Cardiac muscle cell (in vitro differentiated cells and primary cell): Measurements from ENCODE around the gene PCK2. TPM values are rescaled to one million over a fixed set of nuclear protein-coding genes. Genes with fewer than 3 reads are reported as not detected.
A peak's percentile ranks its signal among the peaks of the same experiment; 100 is the strongest.

ENCODE experiments used
- DNase-seq, 2 donors: peaks; one replicate each; pipeline versions ENCODE4 v3.0.0 to v3.0.0-alpha.2; 2010 to 2017; ENCODE audit warnings: low read depth in 1 of 2, low spot score in 1 of 2
- H3K27ac ChIP-seq: fragments of 200-600 bp; sonication (generic); 2 replicates; pipeline ENCODE4 v1.5.1; 2016
- H3K27me3 ChIP-seq: fragments of 200-600 bp; sonication (generic); 2 replicates; pipeline ENCODE4 v1.6.0; 2016; ENCODE audit warnings: control low read depth
- H3K36me3 ChIP-seq: fragments of 200-600 bp; sonication (generic); 2 replicates; pipeline ENCODE4 v1.5.1; 2016; ENCODE audit warnings: control low read depth
- H3K4me1 ChIP-seq: fragments of 200-600 bp; sonication (generic); 2 replicates; pipeline ENCODE4 v1.8.1; 2017; ENCODE audit warnings: low read depth, mild to moderate bottlenecking, mixed run types
- H3K4me3 ChIP-seq: fragments of 200-600 bp; sonication (generic); 2 replicates; pipeline ENCODE4 v1.5.1; 2016; ENCODE audit warnings: mild to moderate bottlenecking
- H3K9me3 ChIP-seq: fragments of 200-600 bp; sonication (generic); 2 replicates; pipeline ENCODE4 v1.5.1; 2017; ENCODE audit warnings: low read depth, mild to moderate bottlenecking, control low read depth
- CTCF ChIP-seq: IDR thresholded peaks from 2 replicates; pipeline ENCODE4 v1.5.1; 2012; ENCODE audit warnings: low read depth, mild to moderate bottlenecking, low read length
- polyA plus RNA-seq: library from polyadenylated mRNA; unstranded; fragments of >200 nt; fragmentation: Nextera tagmentation; extraction: Ambion mirVana; gene quantifications from 2 replicates; pipeline ENCODE4 v1.2.1, GENCODE V29; 2016
- total RNA-seq: library from RNA; depleted of rRNA; stranded (reverse); fragments of >200 nt; gene quantifications from 2 replicates; pipeline ENCODE4 v1.2.3, GENCODE V29; 2016

The PCK2 gene
- total and polyA plus RNA-seq, 2 experiments from 2014 or later, result 12.2 to 18.9 TPM

GRCh38 chr14:24092505-24093206 is 1.5 kb upstream of the PCK2 start:
- H3K36me3 ChIP-seq, result no peaks in the 10 kb centered on the region
- no peaks in the 10 kb centered on the region for H3K9me3 ChIP-seq
- peaks cover 7% of the 10 kb centered on the region for H3K4me1 ChIP-seq
- H3K27me3 ChIP-seq, result no peaks in the 10 kb centered on the region
- no peak for TF ChIP-seq CTCF
- peak in 1 of 2 donors; percentile 8 for DNase-seq
- no peak overlapping the region for H3K27ac ChIP-seq
- no peak overlapping the region for H3K4me3 ChIP-seq

- no peak for TF ChIP-seq CTCF
- peak overlapping the region; percentile 45 for H3K4me3 ChIP-seq
- no peaks in the 10 kb centered on the region for H3K9me3 ChIP-seq
- H3K4me1 ChIP-seq, result peaks cover 7% of the 10 kb centered on the region
- DNase-seq, result no peak
- H3K27ac ChIP-seq, result no peak overlapping the region
- no peaks in the 10 kb centered on the region for H3K27me3 ChIP-seq
- no peaks in the 10 kb centered on the region for H3K36me3 ChIP-seq
Measured at GRCh38 chr14:24093207-24093900, 757 bp upstream of the PCK2 start.

GRCh38 chr14:24094841-24095270 is 745 bp downstream of the PCK2 start:
- DNase-seq, result peak in 1 of 2 donors; percentile 16
- TF ChIP-seq CTCF, result no peak
- H3K27ac ChIP-seq, result no peak overlapping the region

GRCh38 chr14:24095271-24096068 is 1.4 kb downstream of the PCK2 start:
- Histone ChIP-seq H3K27me3 (no peaks in the 10 kb centered on the region), H3K27ac (no peak overlapping the region), H3K4me1 (peaks cover 7% of the 10 kb centered on the region), H3K36me3 (no peaks in the 10 kb centered on the region), H3K9me3 (no peaks in the 10 kb centered on the region), H3K4me3 (peak overlapping the region; percentile 45)
- DNase-seq, result peak; percentile 9 to 50
- TF ChIP-seq CTCF, result no peak

More at GRCh38 chr14:24094841-24095270, 745 bp downstream of the PCK2 start:
- Histone ChIP-seq H3K36me3 (no peaks in the 10 kb centered on the region), H3K4me1 (peaks cover 7% of the 10 kb centered on the region), H3K4me3 (peak overlapping the region; percentile 45), H3K27me3 (no peaks in the 10 kb centered on the region), H3K9me3 (no peaks in the 10 kb centered on the region)

- DNase-seq, result no peak
- TF ChIP-seq CTCF, result no peak
- H3K4me3 ChIP-seq, result no peak overlapping the region
- H3K9me3 ChIP-seq, result no peaks in the 10 kb centered on the region
- H3K36me3 ChIP-seq, result no peaks in the 10 kb centered on the region
- peaks cover 7% of the 10 kb centered on the region for H3K4me1 ChIP-seq
- H3K27me3 ChIP-seq, result no peaks in the 10 kb centered on the region
- no peak overlapping the region for H3K27ac ChIP-seq
Measured at GRCh38 chr14:24096545-24097181, 2.6 kb downstream of the PCK2 start.
